Measurements from ENCODE around the gene SPN.

GRCh38 chr16:29662729-29663015 lies 375 bp upstream of the SPN start:
- no peak for TF ChIP-seq CTCF (conservative IDR thresholded peaks at IDR 0.05; ENCODE audit: low read depth, low read length)
- no peak for TF ChIP-seq EZH2 (IDR thresholded peaks at IDR 0.05; ENCODE audit: borderline replicate concordance, low read depth, low read length, poor library complexity, severe bottlenecking)

Measured in A673 (cell line).